NCI-H146 (cell line): ENCODE measurements around the gene TBC1D10A.
"Not testable (repeated sequence)": the region's sequence is repeated elsewhere in the genome, so short reads cannot be mapped to it uniquely, and the experiment has no call there.

Experiments
- DNase-seq: peaks from one replicate; lab custom pipeline; 2025; lab: John Stamatoyannopoulos, UW

Gene TBC1D10A

GRCh38 chr22:30347255-30347892, 20.6 kb upstream of the TBC1D10A start:
- DNase-seq: no peak

- DNase-seq: no peak
Observed at GRCh38 chr22:30344447-30345200, 17.9 kb upstream of the TBC1D10A start.

- DNase-seq: no peak
Observed at GRCh38 chr22:30340911-30341685, 14.4 kb upstream of the TBC1D10A start.

- DNase-seq: no peak
Observed at GRCh38 chr22:30338802-30339201, 12.1 kb upstream of the TBC1D10A start.

GRCh38 chr22:30338341-30338740, 11.6 kb upstream of the TBC1D10A start:
- DNase-seq: not testable (repeated sequence)

- no peak for DNase-seq
Observed at GRCh38 chr22:30337461-30337778, 10.7 kb upstream of the TBC1D10A start.

- DNase-seq: no peak
Observed at GRCh38 chr22:30336752-30337460, 10.2 kb upstream of the TBC1D10A start.

- no peak for DNase-seq
Observed at GRCh38 chr22:30335236-30335635, 8.5 kb upstream of the TBC1D10A start.

- no peak for DNase-seq
Observed at GRCh38 chr22:30334646-30335045, 7.9 kb upstream of the TBC1D10A start.

- DNase-seq: no peak
Observed at GRCh38 chr22:30333707-30334087, 7.0 kb upstream of the TBC1D10A start.

- no peak for DNase-seq
Observed at GRCh38 chr22:30332994-30333706, 6.4 kb upstream of the TBC1D10A start.

- no peak for DNase-seq
Observed at GRCh38 chr22:30332551-30332950, 5.8 kb upstream of the TBC1D10A start.

- no peak for DNase-seq
Observed at GRCh38 chr22:30328466-30329049, 1.8 kb upstream of the TBC1D10A start.

GRCh38 chr22:30327864-30328345, 1.2 kb upstream of the TBC1D10A start:
- no peak for DNase-seq

GRCh38 chr22:30326255-30326705, 461 bp downstream of the TBC1D10A start:
- DNase-seq: no peak

GRCh38 chr22:30325724-30326254, 952 bp downstream of the TBC1D10A start:
- no peak for DNase-seq

- DNase-seq: no peak
Observed at GRCh38 chr22:30325065-30325720, 1.5 kb downstream of the TBC1D10A start.

- DNase-seq: no peak
Observed at GRCh38 chr22:30324014-30324730, 2.6 kb downstream of the TBC1D10A start.

- DNase-seq: no peak
Observed at GRCh38 chr22:30323246-30323645, 3.5 kb downstream of the TBC1D10A start.

GRCh38 chr22:30321461-30321860, 5.3 kb downstream of the TBC1D10A start:
- DNase-seq: no peak
